SK-N-SH (cell line): ENCODE results near the gene MAPKAP1. TPM values are rescaled to one million over a fixed set of nuclear protein-coding genes. Genes with fewer than 3 reads are reported as not detected.
A peak's percentile ranks its signal among the peaks of the same experiment; 100 is the strongest.

Experiments
- CTCF ChIA-PET: fragments of 300-600, 350-600 bp; formaldehyde crosslinking; extraction: SDS; loops from one replicate; lab custom pipeline; 2021; lab: Yijun Ruan, JAX
- POLR2A ChIA-PET: fragments of 350-600 bp; sonication (Branson Sonifier 250); formaldehyde crosslinking; extraction: SDS; loops from one replicate; lab custom pipeline; 2020; ENCODE audit warnings: antibody characterized with exemption, inconsistent platforms; lab: Yijun Ruan, JAX
- DNase-seq: peaks from one replicate; pipeline ENCODE4 v3.0.0; 2012
- H2AFZ ChIP-seq: fragments of 200-600 bp; sonication (generic); 2 replicates; pipeline ENCODE4 v1.8.1; 2016; ENCODE audit warnings: antibody characterized with exemption, mild to moderate bottlenecking, low read depth
- H3F3A ChIP-seq: fragments of 200-600 bp; sonication (generic); replicated peaks from 2 replicates; pipeline ENCODE3; 2016; ENCODE audit warnings: antibody characterized with exemption, mild to moderate bottlenecking; ENCODE audit not compliant: insufficient read depth
- H3K27ac ChIP-seq, 2 experiments: fragments of 200-500 bp in 1 of 2; fragments of 200-600 bp in 1 of 2; sonication (Bioruptor generic) in 1 of 2; sonication (generic), shearing (Covaris generic) in 1 of 2; 2 replicates each; pipeline versions ENCODE4 v1.5.1 to v1.6.1; 2014 to 2016; ENCODE audit warnings: low read depth in 2 of 2, inconsistent platforms in 1 of 2, low read length in 1 of 2, mild to moderate bottlenecking in 1 of 2, mixed read lengths in 1 of 2
- H3K27me3 ChIP-seq: fragments of 200-600 bp; sonication (generic), shearing (Covaris generic); 2 replicates; pipeline ENCODE4 v1.6.1; 2016; ENCODE audit warnings: mixed run types; ENCODE audit not compliant: insufficient read depth
- H3K36me3 ChIP-seq, 2 experiments: fragments of 200-500 bp in 1 of 2; fragments of 200-600 bp in 1 of 2; sonication (Bioruptor generic) in 1 of 2; sonication (generic) in 1 of 2; replicated peaks in 1 of 2; 2 replicates each; pipeline versions ENCODE3 to v1.5.1; 2014 to 2016; ENCODE audit warnings: low read length in 1 of 2, mild to moderate bottlenecking in 1 of 2; ENCODE audit not compliant: insufficient read depth in 2 of 2, control insufficient read depth in 1 of 2
- H3K4me1 ChIP-seq, 2 experiments: fragments of 200-500 bp in 1 of 2; fragments of 200-600 bp in 1 of 2; sonication (Bioruptor generic) in 1 of 2; sonication (generic), shearing (Covaris generic) in 1 of 2; 2 replicates each; pipeline versions ENCODE4 v1.5.1 to v1.6.1; 2014 to 2016; ENCODE audit warnings: low read depth in 1 of 2, low read length in 1 of 2, mixed run types in 1 of 2; ENCODE audit not compliant: insufficient read depth in 2 of 2, control insufficient read depth in 1 of 2
- H3K4me2 ChIP-seq: fragments of 200-600 bp; sonication (generic), shearing (Covaris generic); 2 replicates; pipeline ENCODE4 v1.6.1; 2017; ENCODE audit warnings: mixed run types
- H3K4me3 ChIP-seq, 2 experiments: fragments of 200-500 bp in 1 of 2; fragments of 200-600 bp in 1 of 2; sonication (Bioruptor generic) in 1 of 2; sonication (generic), shearing (Covaris generic) in 1 of 2; 2 replicates each; pipeline versions ENCODE4 v1.5.1 to v1.8.1; 2014 to 2016; ENCODE audit warnings: low read depth in 2 of 2, inconsistent platforms in 1 of 2, low read length in 1 of 2, mild to moderate bottlenecking in 1 of 2, mixed read lengths in 1 of 2, moderate library complexity in 1 of 2
- H3K79me2 ChIP-seq: fragments of 200-600 bp; sonication (generic); 2 replicates; pipeline ENCODE4 v1.8.1; 2017; ENCODE audit warnings: mild to moderate bottlenecking; ENCODE audit not compliant: insufficient read depth
- H3K9ac ChIP-seq: fragments of 200-600 bp; sonication (generic); 2 replicates; pipeline ENCODE4 v1.6.1; 2017; ENCODE audit warnings: mixed run types
- H3K9me2 ChIP-seq: fragments of 200-600 bp; sonication (generic); 2 replicates; pipeline ENCODE4 v1.6.1; 2017; ENCODE audit warnings: mixed run types
- H3K9me3 ChIP-seq: fragments of 200-600 bp; sonication (generic); 2 replicates; pipeline ENCODE4 v1.6.1; 2017; ENCODE audit warnings: mixed run types, mild to moderate bottlenecking, moderate library complexity
- H4K20me1 ChIP-seq: fragments of 200-600 bp; sonication (generic); 2 replicates; pipeline ENCODE4 v1.6.1; 2017; ENCODE audit warnings: mild to moderate bottlenecking, mixed run types; ENCODE audit not compliant: insufficient read depth
- EP300 ChIP-seq, 2 experiments: IDR thresholded peaks; 2 replicates each; pipeline versions ENCODE4 v1.4.0 to v1.6.1; 2012; ENCODE audit warnings: borderline replicate concordance in 1 of 2, low read depth in 1 of 2, low read length in 1 of 2
- FOSL2 ChIP-seq: IDR thresholded peaks from 2 replicates; pipeline ENCODE4 v1.4.0; 2012; ENCODE audit warnings: low read depth, mild to moderate bottlenecking, moderate library complexity, borderline replicate concordance
- FOXM1 ChIP-seq: IDR thresholded peaks from 2 replicates; pipeline ENCODE4 v1.4.0; 2012; ENCODE audit warnings: low read depth, mild to moderate bottlenecking
- NRF1 ChIP-seq: IDR thresholded peaks from 2 replicates; pipeline ENCODE4 v1.6.1; 2012; ENCODE audit warnings: low read depth, mild to moderate bottlenecking, low read length
- POLR2AphosphoS5 ChIP-seq: IDR thresholded peaks from 2 replicates; pipeline ENCODE4 v1.6.1; 2012; ENCODE audit warnings: low read depth, low read length
- RAD21 ChIP-seq: IDR thresholded peaks from 2 replicates; pipeline ENCODE4 v1.6.1; 2012; ENCODE audit warnings: mild to moderate bottlenecking, low read length
- RCOR1 ChIP-seq: fragments of 150-350 bp; IDR thresholded peaks from 2 replicates; pipeline ENCODE4 v1.6.1; 2017; ENCODE audit warnings: antibody characterized with exemption, low read length
- SMC3 ChIP-seq: IDR thresholded peaks from 2 replicates; pipeline ENCODE4 v1.6.1; 2012; ENCODE audit warnings: low read depth, low read length, improper control_type of control experiment
- YY1 ChIP-seq: IDR thresholded peaks from 2 replicates; pipeline ENCODE4 v1.4.0; 2012; ENCODE audit warnings: low read depth, mild to moderate bottlenecking
- WGBS: methylation state at CpG from one replicate; pipeline ENCODE4 v1.1.6; 2017; ENCODE audit warnings: low lambda C conversion rate; 5-methylcytosine and 5-hydroxymethylcytosine counted together
- polyA plus RNA-seq, 3 experiments: library from polyadenylated mRNA; depleted of rRNA; stranded (reverse); fragments of >200 nt; gene quantifications; 2 replicates each; pipeline ENCODE4 v1.2.3, GENCODE V29; 2012
- TF ChIP-seq, protein P1 (sequence below): fragments of 200-600 bp; sonication (generic); IDR thresholded peaks from 2 replicates; pipeline ENCODE4 v1.6.1; 2017; ENCODE audit warnings: antibody characterized with exemption, mild to moderate bottlenecking, moderate library complexity
- TF ChIP-seq, protein P2 (sequence below): IDR thresholded peaks from 2 replicates; pipeline ENCODE4 v1.6.1; 2012; ENCODE audit warnings: mild to moderate bottlenecking, low read depth, low read length, moderate library complexity
- TF ChIP-seq, protein P3 (sequence below): fragments of 150-350 bp; IDR thresholded peaks from 2 replicates; pipeline ENCODE4 v1.6.1; 2016; ENCODE audit warnings: mild to moderate bottlenecking, low read depth, low read length

The MAPKAP1 gene
- polyA plus RNA-seq, 1 of the 3 experiments (the other 2 are of a cell fraction), result 117 TPM

DNA sequence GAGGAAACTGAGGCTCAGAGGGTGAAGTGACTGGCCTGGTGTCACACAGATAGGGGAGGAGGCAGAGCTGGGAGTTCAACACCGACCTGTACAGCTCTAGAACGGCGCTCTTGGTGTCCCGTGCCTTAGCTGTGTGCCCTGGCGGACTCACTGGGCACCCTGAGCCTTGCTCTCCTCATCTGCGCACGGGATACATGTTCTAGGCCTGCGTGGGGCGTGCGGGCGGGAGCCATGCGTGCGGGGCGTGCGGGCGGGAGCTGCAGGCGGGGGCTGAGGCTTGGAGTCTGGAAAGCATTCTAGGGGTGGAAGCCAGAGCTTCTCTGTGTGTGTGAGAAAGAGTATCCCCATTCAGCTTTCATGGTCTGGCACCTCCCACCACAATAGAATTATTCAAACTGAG, 280.1 kb downstream of the MAPKAP1 start:
- DNase-seq, result no peak
- 99% methylated on average over 17 of the region's 17 CpGs for WGBS
- Histone ChIP-seq H3K27me3 (no peaks in the 10 kb centered on the region), H3K4me1 (peaks cover 0 to 26% of the 10 kb centered on the region in 2 experiments; a peak in 1 of 4 replicates), H2AFZ (no peak overlapping the region), H3K27ac (no peak overlapping the region), H3K4me2 (no peak overlapping the region), H3F3A (no peaks in the 10 kb centered on the region), H4K20me1 (no peaks in the 10 kb centered on the region), H3K4me3 (no peak overlapping the region), H3K9me3 (no peaks in the 10 kb centered on the region), H3K9ac (no peak overlapping the region), H3K9me2 (no peaks in the 10 kb centered on the region), H3K36me3 (no peaks in the 10 kb centered on the region), H3K79me2 (no peaks in the 10 kb centered on the region)
- ChIA-PET POLR2A (no interaction called here), CTCF (interaction anchor here (0.8 to 1.8 kb wide), 7 partner anchors 15 to 1064 kb away, joined by 3 to 9 read pairs (median 4); no protein-coding TSS in a partner anchor)
- TF ChIP-seq RCOR1, result no peak
- no peak for TF ChIP-seq SMC3

DNA sequence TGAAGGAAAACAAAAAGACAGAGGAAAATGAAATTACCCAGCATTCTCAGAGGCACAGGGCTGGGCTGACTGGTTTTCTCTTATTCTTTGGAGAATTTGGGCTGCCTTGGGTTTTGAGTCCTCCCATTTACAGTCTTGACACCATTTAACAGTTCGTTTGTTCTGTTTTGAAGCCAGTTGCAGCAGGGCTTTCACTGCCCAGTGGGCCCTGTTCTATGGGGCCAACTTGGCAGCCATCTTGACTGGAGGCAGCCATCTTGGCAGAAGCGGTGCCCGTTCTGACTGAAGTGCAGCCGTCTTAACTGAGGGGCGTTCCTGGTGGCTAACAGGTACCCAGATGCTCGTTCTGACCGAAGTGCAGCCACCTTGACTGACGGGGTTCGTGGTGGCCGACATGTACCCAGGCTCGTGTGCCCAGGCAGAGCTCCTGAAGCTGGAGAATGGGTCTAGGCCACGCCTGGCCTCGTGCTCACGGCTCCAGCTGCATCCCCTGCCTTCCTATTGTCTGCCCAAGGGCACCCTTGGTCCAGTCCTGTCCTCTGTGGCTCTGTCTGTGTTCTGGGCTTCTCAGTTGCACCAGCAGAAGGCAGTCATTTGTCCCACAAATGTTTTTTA, 281.0 kb downstream of the MAPKAP1 start:
- Histone ChIP-seq H3F3A (no peaks in the 10 kb centered on the region), H3K79me2 (no peaks in the 10 kb centered on the region), H2AFZ (peak overlapping the region; percentile 83; the same call in 1 of the 2 replicates), H3K9me2 (no peaks in the 10 kb centered on the region), H3K4me3 (no peak overlapping the region), H3K36me3 (no peaks in the 10 kb centered on the region), H4K20me1 (no peaks in the 10 kb centered on the region), H3K27ac (no peak overlapping the region), H3K4me2 (no peak overlapping the region), H3K9me3 (no peaks in the 10 kb centered on the region), H3K4me1 (peaks cover 0 to 26% of the 10 kb centered on the region in 2 experiments; a peak in 1 of 4 replicates)
- TF ChIP-seq FOSL2 (no peak), YY1 (peak; percentile 70; the same call in 1 of the 2 replicates)
- TF ChIP-seq, protein P1, sequence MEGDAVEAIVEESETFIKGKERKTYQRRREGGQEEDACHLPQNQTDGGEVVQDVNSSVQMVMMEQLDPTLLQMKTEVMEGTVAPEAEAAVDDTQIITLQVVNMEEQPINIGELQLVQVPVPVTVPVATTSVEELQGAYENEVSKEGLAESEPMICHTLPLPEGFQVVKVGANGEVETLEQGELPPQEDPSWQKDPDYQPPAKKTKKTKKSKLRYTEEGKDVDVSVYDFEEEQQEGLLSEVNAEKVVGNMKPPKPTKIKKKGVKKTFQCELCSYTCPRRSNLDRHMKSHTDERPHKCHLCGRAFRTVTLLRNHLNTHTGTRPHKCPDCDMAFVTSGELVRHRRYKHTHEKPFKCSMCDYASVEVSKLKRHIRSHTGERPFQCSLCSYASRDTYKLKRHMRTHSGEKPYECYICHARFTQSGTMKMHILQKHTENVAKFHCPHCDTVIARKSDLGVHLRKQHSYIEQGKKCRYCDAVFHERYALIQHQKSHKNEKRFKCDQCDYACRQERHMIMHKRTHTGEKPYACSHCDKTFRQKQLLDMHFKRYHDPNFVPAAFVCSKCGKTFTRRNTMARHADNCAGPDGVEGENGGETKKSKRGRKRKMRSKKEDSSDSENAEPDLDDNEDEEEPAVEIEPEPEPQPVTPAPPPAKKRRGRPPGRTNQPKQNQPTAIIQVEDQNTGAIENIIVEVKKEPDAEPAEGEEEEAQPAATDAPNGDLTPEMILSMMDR, result no peak
- TF ChIP-seq, all 33 proteins: peak for 1
- Histone ChIP-seq H3K27me3 (no peaks in the 10 kb centered on the region), H3K9ac (no peak overlapping the region)
- ChIA-PET CTCF (interaction anchor here (0.8 to 1.3 kb wide), 3 partner anchors 35 to 133 kb away, joined by 3 to 4 read pairs (median 3); no protein-coding TSS in a partner anchor), POLR2A (no interaction called here)
- WGBS, result 93% methylated on average over 4 of the region's 14 CpGs
- no peak for DNase-seq

DNA sequence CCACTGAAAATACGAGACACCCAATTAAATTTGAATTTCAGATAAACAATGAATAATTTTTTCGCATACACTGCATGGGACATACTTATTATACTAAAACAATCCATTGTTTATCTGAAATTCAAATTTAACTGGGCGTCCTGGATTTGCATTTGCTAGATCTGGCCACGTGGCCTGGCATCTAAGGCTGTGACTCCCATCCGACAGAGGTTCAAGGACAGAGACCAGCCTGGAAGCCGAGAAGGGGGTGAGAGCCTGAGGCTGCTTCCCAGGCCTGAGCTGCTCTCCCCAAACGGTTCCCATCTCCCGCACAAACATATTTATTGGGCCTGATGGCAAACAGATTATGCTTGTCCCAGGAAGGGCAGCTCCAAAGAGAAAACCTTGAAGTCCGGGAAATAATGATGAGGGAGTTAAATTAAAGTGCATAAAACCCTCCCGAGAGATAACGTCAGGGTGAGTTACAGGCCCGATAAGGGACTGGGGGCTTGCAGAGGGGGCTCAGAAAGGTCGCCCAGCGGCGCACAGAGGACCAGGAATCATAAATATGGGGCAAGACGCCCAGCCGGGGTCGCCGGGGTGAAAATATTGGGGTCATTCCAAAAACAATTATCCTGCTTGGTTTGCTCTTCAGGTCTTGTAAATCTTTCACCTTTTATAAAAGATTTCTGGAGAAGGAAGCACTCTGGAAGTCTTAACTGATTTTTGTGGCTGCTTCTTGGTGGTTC, 281.7 kb downstream of the MAPKAP1 start:
- peaks cover 0 to 22% of the 10 kb centered on the region in 2 experiments; a peak in 1 of 4 replicates for H3K4me1 ChIP-seq
- no peaks in the 10 kb centered on the region for H3F3A ChIP-seq
- H3K27ac ChIP-seq, result no peak overlapping the region
- H2AFZ ChIP-seq, result peak overlapping the region; percentile 83; the same call in 1 of the 2 replicates
- no peak overlapping the region for H3K4me2 ChIP-seq
- H4K20me1 ChIP-seq, result no peaks in the 10 kb centered on the region
- no peaks in the 10 kb centered on the region for H3K9me3 ChIP-seq
- H3K27me3 ChIP-seq, result no peaks in the 10 kb centered on the region
- H3K9ac ChIP-seq, result no peak overlapping the region
- POLR2A ChIA-PET, result no interaction called here
- no peaks in the 10 kb centered on the region for H3K9me2 ChIP-seq
- CTCF ChIA-PET, result interaction anchor here (1.3 kb wide), 1 partner anchor 133 kb away, joined by 4 read pairs; no protein-coding TSS in a partner anchor
- DNase-seq, result no peak
- H3K79me2 ChIP-seq, result no peaks in the 10 kb centered on the region
- 93% methylated on average over 19 of the region's 19 CpGs for WGBS
- no peak overlapping the region for H3K4me3 ChIP-seq
- no peaks in the 10 kb centered on the region for H3K36me3 ChIP-seq
- TF ChIP-seq POLR2AphosphoS5 (no peak), FOXM1 (no peak), FOSL2 (no peak), NRF1 (no peak), EP300 (IDR thresholded peaks at IDR 0.05; ENCODE audit: borderline replicate concordance in 1 of 2, low read depth in 1 of 2, low read length in 1 of 2) (no peak), RAD21 (no peak)
- TF ChIP-seq, protein P2, sequence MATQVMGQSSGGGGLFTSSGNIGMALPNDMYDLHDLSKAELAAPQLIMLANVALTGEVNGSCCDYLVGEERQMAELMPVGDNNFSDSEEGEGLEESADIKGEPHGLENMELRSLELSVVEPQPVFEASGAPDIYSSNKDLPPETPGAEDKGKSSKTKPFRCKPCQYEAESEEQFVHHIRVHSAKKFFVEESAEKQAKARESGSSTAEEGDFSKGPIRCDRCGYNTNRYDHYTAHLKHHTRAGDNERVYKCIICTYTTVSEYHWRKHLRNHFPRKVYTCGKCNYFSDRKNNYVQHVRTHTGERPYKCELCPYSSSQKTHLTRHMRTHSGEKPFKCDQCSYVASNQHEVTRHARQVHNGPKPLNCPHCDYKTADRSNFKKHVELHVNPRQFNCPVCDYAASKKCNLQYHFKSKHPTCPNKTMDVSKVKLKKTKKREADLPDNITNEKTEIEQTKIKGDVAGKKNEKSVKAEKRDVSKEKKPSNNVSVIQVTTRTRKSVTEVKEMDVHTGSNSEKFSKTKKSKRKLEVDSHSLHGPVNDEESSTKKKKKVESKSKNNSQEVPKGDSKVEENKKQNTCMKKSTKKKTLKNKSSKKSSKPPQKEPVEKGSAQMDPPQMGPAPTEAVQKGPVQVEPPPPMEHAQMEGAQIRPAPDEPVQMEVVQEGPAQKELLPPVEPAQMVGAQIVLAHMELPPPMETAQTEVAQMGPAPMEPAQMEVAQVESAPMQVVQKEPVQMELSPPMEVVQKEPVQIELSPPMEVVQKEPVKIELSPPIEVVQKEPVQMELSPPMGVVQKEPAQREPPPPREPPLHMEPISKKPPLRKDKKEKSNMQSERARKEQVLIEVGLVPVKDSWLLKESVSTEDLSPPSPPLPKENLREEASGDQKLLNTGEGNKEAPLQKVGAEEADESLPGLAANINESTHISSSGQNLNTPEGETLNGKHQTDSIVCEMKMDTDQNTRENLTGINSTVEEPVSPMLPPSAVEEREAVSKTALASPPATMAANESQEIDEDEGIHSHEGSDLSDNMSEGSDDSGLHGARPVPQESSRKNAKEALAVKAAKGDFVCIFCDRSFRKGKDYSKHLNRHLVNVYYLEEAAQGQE, result no peak
- TF ChIP-seq, protein P3, sequence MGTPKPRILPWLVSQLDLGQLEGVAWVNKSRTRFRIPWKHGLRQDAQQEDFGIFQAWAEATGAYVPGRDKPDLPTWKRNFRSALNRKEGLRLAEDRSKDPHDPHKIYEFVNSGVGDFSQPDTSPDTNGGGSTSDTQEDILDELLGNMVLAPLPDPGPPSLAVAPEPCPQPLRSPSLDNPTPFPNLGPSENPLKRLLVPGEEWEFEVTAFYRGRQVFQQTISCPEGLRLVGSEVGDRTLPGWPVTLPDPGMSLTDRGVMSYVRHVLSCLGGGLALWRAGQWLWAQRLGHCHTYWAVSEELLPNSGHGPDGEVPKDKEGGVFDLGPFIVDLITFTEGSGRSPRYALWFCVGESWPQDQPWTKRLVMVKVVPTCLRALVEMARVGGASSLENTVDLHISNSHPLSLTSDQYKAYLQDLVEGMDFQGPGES, result no peak
